GM19455 (cell line): ENCODE results near the gene KCNJ12.
"Not testable (repeated sequence)": the region's sequence is repeated elsewhere in the genome, so short reads cannot be mapped to it uniquely, and the experiment has no call there.

Experiments used
- ATAC-seq: cut with Tn5 transposase; IDR thresholded peaks from one replicate; pipeline ENCODE4 v1.9.1; 2021; ENCODE audit not compliant: unreplicated experiment

The KCNJ12 gene

GRCh38 chr17:21436883-21437836, 61.0 kb downstream of the KCNJ12 start:
- not testable (repeated sequence) for ATAC-seq

GRCh38 chr17:21438316-21439014, 62.3 kb downstream of the KCNJ12 start:
- ATAC-seq = not testable (repeated sequence)

DNA sequence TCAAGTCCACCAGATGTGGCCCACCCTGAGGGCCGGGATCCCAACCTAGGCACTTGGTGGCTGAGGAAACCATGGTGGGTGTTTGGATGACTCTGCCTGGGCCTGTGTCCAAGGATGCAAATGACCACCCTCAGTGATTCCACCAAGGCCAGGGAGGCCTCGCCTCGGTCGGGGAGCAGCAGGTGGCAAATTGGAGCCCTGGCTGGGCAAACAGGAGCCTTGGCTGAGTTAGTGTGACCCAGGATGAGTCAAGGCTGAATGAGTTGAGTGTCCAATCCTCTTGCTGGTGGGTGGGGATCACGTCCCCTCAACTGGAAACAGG, 62.8 kb downstream of the KCNJ12 start:
- not testable (repeated sequence) for ATAC-seq

DNA sequence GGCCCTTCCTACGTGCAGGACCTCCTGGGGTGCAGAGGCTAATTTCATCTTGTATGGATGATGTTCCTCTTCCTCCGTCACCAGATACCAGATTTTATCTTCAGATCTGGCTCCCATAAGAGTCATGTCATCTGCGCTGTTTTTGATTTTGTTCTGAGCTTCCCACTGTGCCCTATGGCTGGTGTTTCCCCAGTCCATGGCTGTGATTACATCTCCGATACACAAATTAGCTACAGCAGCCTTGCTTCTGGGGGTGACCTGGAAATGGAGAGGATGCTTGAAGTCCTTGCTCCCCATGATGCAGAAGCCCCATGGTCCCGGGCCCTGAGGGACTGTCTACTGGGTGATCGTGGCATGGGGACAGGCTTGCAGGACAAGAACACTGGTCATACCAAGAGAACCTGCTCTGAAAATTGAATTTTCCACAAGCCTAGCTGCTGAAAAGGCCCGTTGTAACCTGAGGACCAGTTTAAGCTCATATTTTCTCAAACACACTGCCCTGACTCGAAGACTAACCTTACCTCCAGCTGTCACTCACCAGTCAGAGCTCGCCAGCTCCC, 69.0 kb downstream of the KCNJ12 start:
- no peak for ATAC-seq

GRCh38 chr17:21447552-21447951, 71.4 kb downstream of the KCNJ12 start:
- ATAC-seq = not testable (repeated sequence)

GRCh38 chr17:21449891-21450290, 73.7 kb downstream of the KCNJ12 start:
- not testable (repeated sequence) for ATAC-seq

GRCh38 chr17:21451975-21452374, 75.8 kb downstream of the KCNJ12 start:
- no peak for ATAC-seq

DNA sequence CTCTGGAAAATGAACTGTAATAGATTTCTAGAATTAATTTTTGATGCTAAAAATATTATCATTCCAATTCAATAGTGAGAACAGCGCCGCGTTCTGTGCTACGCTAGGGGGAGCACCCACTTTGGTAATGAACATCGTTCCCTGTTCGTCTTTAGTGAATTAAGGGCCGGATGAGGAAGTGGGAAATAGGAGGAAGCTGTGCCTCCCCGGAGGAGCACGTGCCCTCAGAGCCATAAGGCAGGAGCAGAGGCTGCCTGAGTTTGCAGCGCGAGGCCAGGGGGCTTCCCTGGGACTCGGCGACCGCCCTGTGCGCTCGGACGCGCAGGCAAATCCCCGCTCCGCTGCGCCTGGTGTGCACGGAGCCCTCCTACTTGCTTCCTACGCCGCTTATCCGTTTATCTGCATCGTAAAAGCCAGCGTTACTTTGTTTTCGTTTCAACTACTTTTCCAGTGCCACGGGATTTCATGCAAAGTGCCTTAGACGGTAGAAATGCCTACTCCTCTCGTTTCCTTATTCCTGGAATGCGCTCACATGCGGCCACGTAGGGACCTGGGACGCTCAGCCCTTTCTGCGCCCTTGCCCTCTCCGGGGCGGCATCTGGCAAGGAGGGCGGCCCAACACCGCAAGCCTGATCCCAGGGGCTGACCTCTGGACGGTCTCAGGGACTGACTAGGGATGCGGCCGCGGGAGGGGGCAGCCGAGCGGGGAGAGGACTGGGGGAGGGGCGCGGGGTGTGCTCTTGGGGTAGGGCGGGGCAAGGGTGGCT, 76.4 kb downstream of the KCNJ12 start:
- ATAC-seq = no peak

DNA sequence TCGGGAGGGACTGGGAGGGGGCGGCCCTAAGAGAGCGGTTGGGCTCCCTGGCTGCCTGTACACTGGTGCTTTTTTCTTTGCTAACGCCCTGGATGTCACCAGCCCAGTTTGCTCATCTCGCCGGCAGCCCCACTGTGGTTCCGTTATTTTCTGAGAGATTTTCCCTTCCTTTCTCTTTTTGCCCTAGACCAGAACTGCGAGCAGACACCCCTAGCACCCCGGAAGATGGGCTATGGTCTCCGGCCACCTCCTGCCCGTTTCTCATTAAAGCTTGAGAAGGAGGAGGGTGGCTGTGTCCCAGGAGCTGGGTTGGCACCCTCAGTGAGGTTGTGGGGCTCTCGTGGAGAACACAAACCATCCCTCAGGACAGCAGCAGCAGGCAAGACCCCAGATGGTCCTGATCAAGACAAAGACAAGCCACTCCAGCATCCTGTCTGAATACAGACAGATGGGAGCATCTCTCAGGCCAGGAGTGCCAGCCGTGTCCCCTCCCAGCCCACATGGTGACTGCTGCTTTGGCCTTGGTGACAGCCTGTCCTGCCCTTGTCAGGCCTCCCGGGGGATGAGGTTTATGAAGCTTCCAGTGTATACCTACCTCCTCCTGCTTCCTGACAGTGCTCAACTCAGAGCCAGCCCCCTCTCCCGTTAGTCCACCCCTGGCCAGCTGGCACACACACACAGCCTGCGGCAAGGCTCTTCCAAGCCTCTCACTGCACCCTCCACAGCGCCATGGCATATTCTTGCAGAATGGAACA, 77.2 kb downstream of the KCNJ12 start:
- ATAC-seq = no peak

- ATAC-seq = not testable (repeated sequence)
Observed at GRCh38 chr17:21454006-21454405, 77.8 kb downstream of the KCNJ12 start.

- no peak for ATAC-seq
Observed at GRCh38 chr17:21454441-21454840, 78.3 kb downstream of the KCNJ12 start.

DNA sequence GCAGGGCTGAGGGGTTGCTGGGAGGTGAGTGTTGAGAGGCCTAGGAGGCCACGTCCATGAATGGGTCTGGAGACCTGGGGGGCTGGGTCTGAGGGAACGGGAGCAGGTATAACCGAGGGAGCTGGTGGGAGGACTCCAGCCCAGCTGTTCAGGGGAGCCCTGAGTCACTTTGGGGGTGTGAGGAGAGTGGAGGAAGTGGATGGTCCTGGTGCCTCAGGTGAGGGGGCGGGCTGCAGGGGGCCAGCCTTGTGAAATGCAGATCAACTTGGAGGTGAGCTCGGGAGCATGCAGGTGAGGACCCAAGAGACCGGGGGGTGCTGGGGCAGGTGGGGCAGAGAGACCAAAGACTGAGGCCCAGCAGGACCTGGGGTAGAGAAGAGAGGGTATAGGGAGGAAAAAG, 79.6 kb downstream of the KCNJ12 start:
- ATAC-seq = no peak

- not testable (repeated sequence) for ATAC-seq
Observed at GRCh38 chr17:21456449-21456848, 80.3 kb downstream of the KCNJ12 start.

DNA sequence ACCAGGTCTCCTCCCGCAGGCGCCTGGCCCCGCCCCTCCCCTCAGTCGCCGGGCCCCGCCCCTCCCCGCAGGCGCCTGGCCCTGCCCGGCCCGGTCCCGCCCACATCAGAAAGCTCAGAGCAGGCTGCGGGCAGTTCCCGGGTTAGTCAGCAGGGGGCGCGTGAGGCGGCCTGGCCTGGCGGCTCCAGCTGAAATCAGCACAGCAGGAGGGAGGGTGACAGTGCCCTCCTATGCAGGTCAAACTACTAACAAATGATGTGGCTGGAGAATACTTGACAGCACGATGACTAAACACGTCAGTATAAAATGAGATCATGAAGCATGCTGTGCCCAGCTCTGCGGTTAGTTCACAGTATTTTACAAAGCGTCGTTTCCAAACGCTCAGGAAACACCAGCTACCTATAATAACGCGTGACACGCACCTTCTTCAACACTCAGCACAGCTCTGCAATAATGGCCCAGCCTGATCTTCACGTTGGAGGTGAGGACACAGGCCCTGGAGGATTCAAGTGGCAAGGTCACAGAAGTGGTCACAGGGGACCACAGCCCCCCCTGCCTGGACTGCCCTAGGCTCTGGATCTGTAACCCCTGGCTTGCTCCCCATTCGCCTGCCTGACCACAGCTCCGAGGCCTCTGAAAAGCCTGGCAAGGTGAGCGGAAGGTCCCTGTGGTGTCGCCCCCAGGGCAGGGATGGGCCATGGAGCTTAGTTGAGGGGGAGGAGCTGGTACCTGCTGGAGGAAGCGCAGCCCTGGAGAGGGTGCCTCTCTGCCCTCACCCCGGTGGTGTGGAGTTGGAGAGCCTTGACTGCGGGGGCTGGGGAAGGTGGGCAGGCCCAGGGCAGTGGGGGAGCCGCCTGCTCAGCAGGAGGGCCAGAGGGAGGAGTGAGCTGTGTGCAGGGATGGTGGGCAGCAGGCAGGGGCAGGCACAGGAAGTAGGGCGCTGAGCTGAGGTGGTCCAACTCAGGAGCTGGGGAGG, 81.2 kb downstream of the KCNJ12 start:
- peak; percentile 72 for ATAC-seq

- ATAC-seq = no peak
Observed at GRCh38 chr17:21458054-21458453, 81.9 kb downstream of the KCNJ12 start.

GRCh38 chr17:21459536-21459935, 83.4 kb downstream of the KCNJ12 start:
- no peak for ATAC-seq

GRCh38 chr17:21460358-21460757, 84.2 kb downstream of the KCNJ12 start:
- ATAC-seq = no peak

- ATAC-seq = no peak
Observed at GRCh38 chr17:21462237-21462636, 86.1 kb downstream of the KCNJ12 start.

DNA sequence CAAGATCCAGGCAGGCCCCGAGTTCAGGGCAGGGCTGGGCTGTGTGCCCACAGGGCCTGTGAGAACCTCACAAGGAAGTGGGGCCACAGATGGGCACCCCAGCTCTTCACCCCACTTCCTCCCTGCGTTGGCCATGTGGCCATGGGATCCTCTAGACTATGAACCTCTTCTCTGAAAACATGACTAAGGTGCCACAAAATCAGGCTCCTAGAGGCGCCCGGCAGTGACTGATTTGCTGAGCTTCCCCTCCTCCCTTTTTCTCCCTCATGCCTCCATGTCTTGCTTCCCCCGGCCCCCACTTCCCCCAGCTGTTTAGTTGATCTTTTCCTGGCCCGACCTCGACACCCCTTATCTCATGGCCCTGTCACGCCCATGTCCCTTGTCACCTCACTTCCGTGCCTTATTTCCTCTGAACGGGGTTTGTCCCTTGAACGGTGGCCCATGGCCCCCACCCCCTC, 87.1 kb downstream of the KCNJ12 start:
- ATAC-seq = no peak
